HEK293 (cell line): ENCODE results near the gene EIF4E2.

Experiments used
- CTCF ChIA-PET: fragments of 350-600 bp; formaldehyde crosslinking; extraction: SDS; loops from one replicate; lab custom pipeline; 2021; ENCODE audit warnings: antibody characterized with exemption; lab: Yijun Ruan, JAX
- POLR2A ChIA-PET: fragments of 300-600 bp; formaldehyde crosslinking; extraction: SDS; loops from one replicate; lab custom pipeline; 2020; ENCODE audit warnings: antibody characterized with exemption, inconsistent platforms; lab: Yijun Ruan, JAX
- H3K27ac ChIP-seq: fragments of 200-500 bp; sonication (Bioruptor generic); 2 replicates; pipeline ENCODE4 v1.5.1; 2014; ENCODE audit warnings: low read depth, low read length, control low read depth, inconsistent platforms; ENCODE audit errors: extremely low read depth
- H3K36me3 ChIP-seq, 2 experiments: fragments of 200-500 bp in 1 of 2; sonication (Bioruptor generic) in 1 of 2; 1 replicate in 1 of 2; 2 replicates in 1 of 2; pipeline ENCODE4 v1.5.1; 2014 to 2017; ENCODE audit warnings: inconsistent platforms in 2 of 2, low read length in 2 of 2; ENCODE audit not compliant: control insufficient read depth in 2 of 2, insufficient read depth in 1 of 2
- H3K4me1 ChIP-seq: fragments of 200-500 bp; sonication (Bioruptor generic); 2 replicates; pipeline ENCODE4 v1.5.1; 2014; ENCODE audit warnings: mild to moderate bottlenecking, low read length, inconsistent platforms; ENCODE audit not compliant: control insufficient read depth, insufficient read depth
- H3K4me3 ChIP-seq: 2 replicates; pipeline ENCODE4 v1.5.1; 2011; ENCODE audit warnings: low read depth, mild to moderate bottlenecking, control low read depth, low read length, moderate library complexity
- H3K9me3 ChIP-seq: fragments of 200-500 bp; sonication (Bioruptor generic); 2 replicates; pipeline ENCODE4 v1.5.1; 2014; ENCODE audit warnings: low read depth, low read length, inconsistent platforms; ENCODE audit not compliant: control insufficient read depth, insufficient read depth
- HOXC10 ChIP-seq: sonication (generic); formaldehyde crosslinking; IDR thresholded peaks from 2 replicates; pipeline ENCODE4 v1.8.1; 2023; ENCODE audit warnings: mild to moderate bottlenecking, missing genetic modification reagents
- KLF7 ChIP-seq: fragments of 450-650 bp; formaldehyde crosslinking; IDR thresholded peaks from 2 replicates; pipeline ENCODE4 v1.5.1; 2016; ENCODE audit warnings: missing biosample characterization, missing genetic modification characterization, borderline replicate concordance
- PRDM1 ChIP-seq: fragments of 450-650 bp; formaldehyde crosslinking; IDR thresholded peaks from 2 replicates; pipeline ENCODE4; 2016; ENCODE audit warnings: missing biosample characterization, missing genetic modification characterization
- ZBTB6 ChIP-seq: fragments of 450-650 bp; formaldehyde crosslinking; IDR thresholded peaks from 2 replicates; pipeline ENCODE4 v1.5.1; 2017; ENCODE audit warnings: missing biosample characterization, missing genetic modification characterization
- ZNF221 ChIP-seq: fragments of 450-650 bp; formaldehyde crosslinking; IDR thresholded peaks from 2 replicates; pipeline ENCODE4 v1.5.1; 2017; ENCODE audit warnings: missing biosample characterization, missing genetic modification characterization, borderline replicate concordance
- ZNF274 ChIP-seq, 2 experiments: fragments of 200-500 bp in 1 of 2; fragments of 450-650 bp in 1 of 2; sonication (Bioruptor generic) in 1 of 2; formaldehyde crosslinking in 1 of 2; IDR thresholded peaks; 2 replicates each; pipeline versions ENCODE4 v1.5.1 to v1.6.1; 2014 to 2016; ENCODE audit warnings: borderline replicate concordance in 1 of 2, inconsistent platforms in 1 of 2, low read length in 1 of 2, missing biosample characterization in 1 of 2, missing genetic modification characterization in 1 of 2
- ZNF561 ChIP-seq: fragments of 450-650 bp; IDR thresholded peaks from 2 replicates; pipeline ENCODE4 v1.5.1; 2018; ENCODE audit warnings: missing biosample characterization, missing genetic modification characterization, borderline replicate concordance
- ZNF660 ChIP-seq: fragments of 450-650 bp; IDR thresholded peaks from 2 replicates; pipeline ENCODE4 v1.5.1; 2018; ENCODE audit warnings: missing biosample characterization, mild to moderate bottlenecking, missing genetic modification characterization
- ZNF768 ChIP-seq: fragments of 450-650 bp; formaldehyde crosslinking; IDR thresholded peaks from 2 replicates; pipeline ENCODE4 v1.5.1; 2018; ENCODE audit warnings: missing biosample characterization, mild to moderate bottlenecking, missing genetic modification characterization
- ZNF777 ChIP-seq: fragments of 450-650 bp; formaldehyde crosslinking; IDR thresholded peaks from 2 replicates; pipeline ENCODE4 v1.5.1; 2017; ENCODE audit warnings: missing biosample characterization, missing genetic modification characterization, borderline replicate concordance
- ZSCAN16 ChIP-seq: fragments of 450-650 bp; formaldehyde crosslinking; IDR thresholded peaks from 2 replicates; pipeline ENCODE4 v1.5.1; 2016; ENCODE audit warnings: missing biosample characterization, missing genetic modification characterization
- TF ChIP-seq, protein P1 (sequence below): fragments of 450-650 bp; formaldehyde crosslinking; IDR thresholded peaks from 2 replicates; pipeline ENCODE4 v1.5.1; 2016; ENCODE audit warnings: missing biosample characterization, missing genetic modification characterization, low read depth
- TF ChIP-seq, protein P2 (sequence below): fragments of 450-650 bp; formaldehyde crosslinking; IDR thresholded peaks from 2 replicates; pipeline ENCODE4 v1.5.1; 2017; ENCODE audit warnings: missing biosample characterization, missing genetic modification characterization
- TF ChIP-seq, protein P3 (sequence below): fragments of 450-650 bp; formaldehyde crosslinking; IDR thresholded peaks from 2 replicates; pipeline ENCODE4 v1.5.1; 2017; ENCODE audit warnings: missing biosample characterization, mild to moderate bottlenecking, missing genetic modification characterization, moderate library complexity

The EIF4E2 gene

GRCh38 chr2:232528746-232529460 is 21.6 kb upstream of the EIF4E2 start:
- POLR2A ChIA-PET = no interaction called here
- H3K27ac ChIP-seq = no peak overlapping the region
- no peaks in the 10 kb centered on the region for H3K4me1 ChIP-seq
- no peak overlapping the region for H3K4me3 ChIP-seq
- H3K36me3 ChIP-seq = no peaks in the 10 kb centered on the region
- H3K9me3 ChIP-seq = no peaks in the 10 kb centered on the region
- TF ChIP-seq ZNF274 (IDR thresholded peaks at IDR 0.05; ENCODE audit: low read length) (no peak), ZNF274 (tag by site-specific recombination; IDR thresholded peaks at IDR 0.05; ENCODE audit: borderline replicate concordance) (no peak), PRDM1 (no peak), ZSCAN16 (tag by site-specific recombination) (no peak)
- TF ChIP-seq, protein P1, sequence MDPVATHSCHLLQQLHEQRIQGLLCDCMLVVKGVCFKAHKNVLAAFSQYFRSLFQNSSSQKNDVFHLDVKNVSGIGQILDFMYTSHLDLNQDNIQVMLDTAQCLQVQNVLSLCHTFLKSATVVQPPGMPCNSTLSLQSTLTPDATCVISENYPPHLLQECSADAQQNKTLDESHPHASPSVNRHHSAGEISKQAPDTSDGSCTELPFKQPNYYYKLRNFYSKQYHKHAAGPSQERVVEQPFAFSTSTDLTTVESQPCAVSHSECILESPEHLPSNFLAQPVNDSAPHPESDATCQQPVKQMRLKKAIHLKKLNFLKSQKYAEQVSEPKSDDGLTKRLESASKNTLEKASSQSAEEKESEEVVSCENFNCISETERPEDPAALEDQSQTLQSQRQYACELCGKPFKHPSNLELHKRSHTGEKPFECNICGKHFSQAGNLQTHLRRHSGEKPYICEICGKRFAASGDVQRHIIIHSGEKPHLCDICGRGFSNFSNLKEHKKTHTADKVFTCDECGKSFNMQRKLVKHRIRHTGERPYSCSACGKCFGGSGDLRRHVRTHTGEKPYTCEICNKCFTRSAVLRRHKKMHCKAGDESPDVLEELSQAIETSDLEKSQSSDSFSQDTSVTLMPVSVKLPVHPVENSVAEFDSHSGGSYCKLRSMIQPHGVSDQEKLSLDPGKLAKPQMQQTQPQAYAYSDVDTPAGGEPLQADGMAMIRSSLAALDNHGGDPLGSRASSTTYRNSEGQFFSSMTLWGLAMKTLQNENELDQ (tag by site-specific recombination) = no peak
- TF ChIP-seq, all 188 proteins: peak for 0
- CTCF ChIA-PET = no interaction called here

GRCh38 chr2:232529806-232530547 is 20.5 kb upstream of the EIF4E2 start:
- Histone ChIP-seq H3K4me1 (no peaks in the 10 kb centered on the region), H3K27ac (no peak overlapping the region), H3K36me3 (no peaks in the 10 kb centered on the region), H3K9me3 (no peaks in the 10 kb centered on the region), H3K4me3 (no peak overlapping the region)
- ChIA-PET CTCF (no interaction called here), POLR2A (no interaction called here)
- TF ChIP-seq HOXC10 (CRISPR knock-in tag) = no peak
- TF ChIP-seq ZBTB6 (tag by site-specific recombination) = no peak
- no peak for TF ChIP-seq KLF7 (tag by site-specific recombination)
- TF ChIP-seq, protein P2, sequence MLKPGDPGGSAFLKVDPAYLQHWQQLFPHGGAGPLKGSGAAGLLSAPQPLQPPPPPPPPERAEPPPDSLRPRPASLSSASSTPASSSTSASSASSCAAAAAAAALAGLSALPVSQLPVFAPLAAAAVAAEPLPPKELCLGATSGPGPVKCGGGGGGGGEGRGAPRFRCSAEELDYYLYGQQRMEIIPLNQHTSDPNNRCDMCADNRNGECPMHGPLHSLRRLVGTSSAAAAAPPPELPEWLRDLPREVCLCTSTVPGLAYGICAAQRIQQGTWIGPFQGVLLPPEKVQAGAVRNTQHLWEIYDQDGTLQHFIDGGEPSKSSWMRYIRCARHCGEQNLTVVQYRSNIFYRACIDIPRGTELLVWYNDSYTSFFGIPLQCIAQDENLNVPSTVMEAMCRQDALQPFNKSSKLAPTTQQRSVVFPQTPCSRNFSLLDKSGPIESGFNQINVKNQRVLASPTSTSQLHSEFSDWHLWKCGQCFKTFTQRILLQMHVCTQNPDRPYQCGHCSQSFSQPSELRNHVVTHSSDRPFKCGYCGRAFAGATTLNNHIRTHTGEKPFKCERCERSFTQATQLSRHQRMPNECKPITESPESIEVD = no peak
- TF ChIP-seq ZNF777 (tag by site-specific recombination) = no peak
- TF ChIP-seq ZNF561 = no peak
- TF ChIP-seq ZNF221 (tag by site-specific recombination) = no peak

GRCh38 chr2:232530626-232531260 is 19.7 kb upstream of the EIF4E2 start:
- Histone ChIP-seq H3K36me3 (no peaks in the 10 kb centered on the region), H3K27ac (no peak overlapping the region), H3K4me3 (no peak overlapping the region), H3K4me1 (no peaks in the 10 kb centered on the region), H3K9me3 (no peaks in the 10 kb centered on the region)
- CTCF ChIA-PET = interaction anchor here (0.6 kb wide), 1 partner anchor 52 kb away, joined by 3 read pairs; no protein-coding TSS in a partner anchor
- POLR2A ChIA-PET = no interaction called here
- TF ChIP-seq, protein P3, sequence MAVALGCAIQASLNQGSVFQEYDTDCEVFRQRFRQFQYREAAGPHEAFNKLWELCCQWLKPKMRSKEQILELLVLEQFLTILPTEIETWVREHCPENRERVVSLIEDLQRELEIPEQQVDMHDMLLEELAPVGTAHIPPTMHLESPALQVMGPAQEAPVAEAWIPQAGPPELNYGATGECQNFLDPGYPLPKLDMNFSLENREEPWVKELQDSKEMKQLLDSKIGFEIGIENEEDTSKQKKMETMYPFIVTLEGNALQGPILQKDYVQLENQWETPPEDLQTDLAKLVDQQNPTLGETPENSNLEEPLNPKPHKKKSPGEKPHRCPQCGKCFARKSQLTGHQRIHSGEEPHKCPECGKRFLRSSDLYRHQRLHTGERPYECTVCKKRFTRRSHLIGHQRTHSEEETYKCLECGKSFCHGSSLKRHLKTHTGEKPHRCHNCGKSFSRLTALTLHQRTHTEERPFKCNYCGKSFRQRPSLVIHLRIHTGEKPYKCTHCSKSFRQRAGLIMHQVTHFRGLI (tag by site-specific recombination) = no peak
- TF ChIP-seq ZNF660 (tag by site-specific recombination) (peak; percentile 92), ZNF768 (tag by site-specific recombination) (peak; percentile 54)
